ENCODE results near the gene TC2N.

GRCh38 chr14:91754185-91754584 is 113.2 kb downstream of the TC2N start:
- no peak for TF ChIP-seq YY1 (IDR thresholded peaks at IDR 0.05; ENCODE audit: insufficient read depth, insufficient read length)
- no peak for TF ChIP-seq ZNF274 (IDR thresholded peaks at IDR 0.05; ENCODE audit: low read depth, low read length)
